Endothelial cell of umbilical vein (primary cell): Measurements from ENCODE around the gene ABCA1.

ENCODE experiments used
- EZH2 ChIP-seq: IDR thresholded peaks from 2 replicates; pipeline ENCODE4 v1.6.1; 2012; ENCODE audit warnings: borderline replicate concordance, low read depth, mild to moderate bottlenecking, moderate library complexity, low read length, inconsistent platforms; ENCODE audit not compliant: severe bottlenecking
- JUN ChIP-seq: IDR thresholded peaks from 2 replicates; pipeline ENCODE4 v1.6.1; 2011; ENCODE audit warnings: borderline replicate concordance, low read depth; ENCODE audit not compliant: insufficient read length, insufficient read depth
- MYC ChIP-seq: IDR thresholded peaks from one replicate; pipeline ENCODE4 v1.6.1; 2011; ENCODE audit warnings: mild to moderate bottlenecking, low read depth, low read length
- POLR2A ChIP-seq: IDR thresholded peaks from 2 replicates; pipeline ENCODE4 v1.6.1; 2012; ENCODE audit warnings: low read depth, mild to moderate bottlenecking, control low read depth, low read length
- POLR2AphosphoS5 ChIP-seq: IDR thresholded peaks from 2 replicates; pipeline ENCODE4 v1.6.1; 2012; ENCODE audit warnings: low read depth, mild to moderate bottlenecking, control low read depth, low read length, moderate library complexity; ENCODE audit not compliant: insufficient read depth
- TF ChIP-seq, protein P1 (sequence below), 2 donors: IDR thresholded peaks; 1 replicate in 1 of 2; 2 replicates in 1 of 2; pipeline ENCODE4 v1.5.1; 2011; ENCODE audit warnings: low read length in 2 of 2, mild to moderate bottlenecking in 2 of 2, moderate library complexity in 2 of 2, control low read depth in 1 of 2, inconsistent platforms in 1 of 2, low read depth in 1 of 2; ENCODE audit not compliant: insufficient read depth in 1 of 2; ENCODE audit errors: extremely low read depth in 1 of 2
- TF ChIP-seq, protein P2 (sequence below): IDR thresholded peaks from 2 replicates; pipeline ENCODE4 v1.6.1; 2011; ENCODE audit not compliant: insufficient read depth, insufficient read length

GRCh38 chr9:104875320-104875719 is 52.6 kb downstream of the ABCA1 start:
- TF ChIP-seq, protein P1, sequence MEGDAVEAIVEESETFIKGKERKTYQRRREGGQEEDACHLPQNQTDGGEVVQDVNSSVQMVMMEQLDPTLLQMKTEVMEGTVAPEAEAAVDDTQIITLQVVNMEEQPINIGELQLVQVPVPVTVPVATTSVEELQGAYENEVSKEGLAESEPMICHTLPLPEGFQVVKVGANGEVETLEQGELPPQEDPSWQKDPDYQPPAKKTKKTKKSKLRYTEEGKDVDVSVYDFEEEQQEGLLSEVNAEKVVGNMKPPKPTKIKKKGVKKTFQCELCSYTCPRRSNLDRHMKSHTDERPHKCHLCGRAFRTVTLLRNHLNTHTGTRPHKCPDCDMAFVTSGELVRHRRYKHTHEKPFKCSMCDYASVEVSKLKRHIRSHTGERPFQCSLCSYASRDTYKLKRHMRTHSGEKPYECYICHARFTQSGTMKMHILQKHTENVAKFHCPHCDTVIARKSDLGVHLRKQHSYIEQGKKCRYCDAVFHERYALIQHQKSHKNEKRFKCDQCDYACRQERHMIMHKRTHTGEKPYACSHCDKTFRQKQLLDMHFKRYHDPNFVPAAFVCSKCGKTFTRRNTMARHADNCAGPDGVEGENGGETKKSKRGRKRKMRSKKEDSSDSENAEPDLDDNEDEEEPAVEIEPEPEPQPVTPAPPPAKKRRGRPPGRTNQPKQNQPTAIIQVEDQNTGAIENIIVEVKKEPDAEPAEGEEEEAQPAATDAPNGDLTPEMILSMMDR (IDR thresholded peaks at IDR 0.05; ENCODE audit: extremely low read depth in 1 of 2, insufficient read depth in 1 of 2, low read depth in 1 of 2, low read length in 2 of 2), result no peak
- TF ChIP-seq POLR2AphosphoS5 (no peak), EZH2 (no peak), MYC (no peak), JUN (no peak), POLR2A (no peak)
- TF ChIP-seq, protein P2, sequence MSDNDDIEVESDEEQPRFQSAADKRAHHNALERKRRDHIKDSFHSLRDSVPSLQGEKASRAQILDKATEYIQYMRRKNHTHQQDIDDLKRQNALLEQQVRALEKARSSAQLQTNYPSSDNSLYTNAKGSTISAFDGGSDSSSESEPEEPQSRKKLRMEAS, result no peak
